Colonic mucosa (tissue), 4 donors: ENCODE measurements around the gene EXD2. TPM values are rescaled to one million over a fixed set of nuclear protein-coding genes. Genes with fewer than 3 reads are reported as not detected.

Experiments used
- DNase-seq: peaks from one replicate; pipeline ENCODE4 v3.0.0-alpha.2; 2020
- H3K27ac ChIP-seq: fragments of 200-600 bp; one replicate; pipeline ENCODE4 v1.8.0; 2021
- H3K27me3 ChIP-seq: fragments of 200-600 bp; one replicate; pipeline ENCODE4 v1.8.0; 2021
- H3K36me3 ChIP-seq: fragments of 200-600 bp; one replicate; pipeline ENCODE4 v1.8.0; 2021
- H3K4me1 ChIP-seq: fragments of 200-600 bp; one replicate; pipeline ENCODE4 v1.8.0; 2021; ENCODE audit warnings: mild to moderate bottlenecking
- H3K4me3 ChIP-seq: fragments of 200-600 bp; one replicate; pipeline ENCODE4 v1.8.0; 2021
- H3K9ac ChIP-seq, 2 donors: one replicate each; pipeline ENCODE4 v1.7.0; 2013; ENCODE audit warnings: control low read depth in 2 of 2, low read depth in 2 of 2, low read length in 2 of 2
- H3K9me3 ChIP-seq: fragments of 200-600 bp; one replicate; pipeline ENCODE4 v1.8.0; 2021
- CTCF ChIP-seq: fragments of 200-600 bp; IDR thresholded peaks from one replicate; pipeline ENCODE4 v1.8.0; 2022; ENCODE audit warnings: antibody characterized with exemption, mild to moderate bottlenecking
- intact Hi-C: fragments of 100-400 bp; cut with DNase I; formaldehyde crosslinking; loops from one replicate; pipeline ENCODE4 v1.14.1; 2022
- total RNA-seq, 2 donors: library from RNA; stranded (reverse); fragmentation: NEBNext Ultra II Directional in 1 of 2; extraction: Animal tissue kit (Norgen Biotek cat#: 25700) in 1 of 2; gene quantifications; one replicate each; pipeline ENCODE4 v1.2.1, GENCODE V29; 2021
- donor health status: healthy.
- donor health status: DM: no; HTN: no; CAD: no.
- donor health status: DM: no; HTN: no; CAD: no.

The EXD2 gene
- total RNA-seq, 2 donors from 2014 or later, result 21.9 to 24.2 TPM

GRCh38 chr14:69241577-69241976, 50.3 kb downstream of the EXD2 start:
- Histone ChIP-seq H3K9me3 (no peaks in the 10 kb centered on the region), H3K4me1 (no peaks in the 10 kb centered on the region), H3K36me3 (peaks cover 8% of the 10 kb centered on the region), H3K4me3 (no peak overlapping the region), H3K9ac (no peak overlapping the region), H3K27ac (no peak overlapping the region), H3K27me3 (no peaks in the 10 kb centered on the region)
- DNase-seq, result peak; percentile 55
- no peak for TF ChIP-seq CTCF
- intact Hi-C loops, result no loop called here

- Histone ChIP-seq H3K9ac (no peak overlapping the region), H3K27ac (no peak overlapping the region), H3K4me1 (no peaks in the 10 kb centered on the region), H3K9me3 (no peaks in the 10 kb centered on the region), H3K27me3 (no peaks in the 10 kb centered on the region), H3K36me3 (peaks cover 8% of the 10 kb centered on the region), H3K4me3 (no peak overlapping the region)
- peak; percentile 60 for TF ChIP-seq CTCF
- intact Hi-C loops, result loop anchor here (2.0 kb wide), 1 partner anchor 218 kb away; no protein-coding TSS in a partner anchor
- DNase-seq, result peak; percentile 64
These were observed 51.3 kb downstream of the EXD2 start for GRCh38 chr14:69242311-69243224.

GRCh38 chr14:69244946-69245345, 53.6 kb downstream of the EXD2 start:
- TF ChIP-seq CTCF, result no peak
- Histone ChIP-seq H3K9ac (no peak overlapping the region), H3K4me3 (no peak overlapping the region), H3K4me1 (no peaks in the 10 kb centered on the region), H3K36me3 (no peaks in the 10 kb centered on the region), H3K9me3 (no peaks in the 10 kb centered on the region), H3K27me3 (no peaks in the 10 kb centered on the region), H3K27ac (no peak overlapping the region)
- no peak for DNase-seq
- intact Hi-C loops, result loop anchor here (5.0 kb wide), 1 partner anchor 118 kb away; no protein-coding TSS in a partner anchor

DNA sequence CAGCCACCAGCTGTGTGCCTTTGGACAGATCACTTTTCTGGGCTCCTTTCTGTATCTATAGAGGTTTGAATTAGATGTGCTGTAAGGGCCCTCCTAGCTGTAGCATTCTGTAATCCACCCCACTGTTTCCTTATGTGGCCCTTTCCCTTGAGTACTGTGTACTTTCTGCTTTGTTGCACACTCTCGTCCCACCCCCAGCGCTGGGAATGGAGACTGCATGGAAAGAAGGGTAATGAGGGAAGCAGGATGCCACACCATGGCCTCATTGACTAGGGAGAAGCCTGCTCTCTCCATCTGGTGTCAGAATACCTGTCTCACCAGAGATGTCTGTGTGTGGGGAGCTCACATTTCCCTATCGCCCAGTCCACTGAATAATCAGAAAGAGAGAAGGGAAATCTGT, 55.0 kb downstream of the EXD2 start:
- Histone ChIP-seq H3K4me1 (no peaks in the 10 kb centered on the region), H3K9ac (no peak overlapping the region), H3K27me3 (no peaks in the 10 kb centered on the region), H3K4me3 (no peak overlapping the region), H3K9me3 (no peaks in the 10 kb centered on the region), H3K36me3 (no peaks in the 10 kb centered on the region), H3K27ac (no peak overlapping the region)
- intact Hi-C loops, result loop anchor here (5.0 kb wide), 1 partner anchor 119 kb away; no protein-coding TSS in a partner anchor
- TF ChIP-seq CTCF, result no peak
- DNase-seq, result no peak

DNA sequence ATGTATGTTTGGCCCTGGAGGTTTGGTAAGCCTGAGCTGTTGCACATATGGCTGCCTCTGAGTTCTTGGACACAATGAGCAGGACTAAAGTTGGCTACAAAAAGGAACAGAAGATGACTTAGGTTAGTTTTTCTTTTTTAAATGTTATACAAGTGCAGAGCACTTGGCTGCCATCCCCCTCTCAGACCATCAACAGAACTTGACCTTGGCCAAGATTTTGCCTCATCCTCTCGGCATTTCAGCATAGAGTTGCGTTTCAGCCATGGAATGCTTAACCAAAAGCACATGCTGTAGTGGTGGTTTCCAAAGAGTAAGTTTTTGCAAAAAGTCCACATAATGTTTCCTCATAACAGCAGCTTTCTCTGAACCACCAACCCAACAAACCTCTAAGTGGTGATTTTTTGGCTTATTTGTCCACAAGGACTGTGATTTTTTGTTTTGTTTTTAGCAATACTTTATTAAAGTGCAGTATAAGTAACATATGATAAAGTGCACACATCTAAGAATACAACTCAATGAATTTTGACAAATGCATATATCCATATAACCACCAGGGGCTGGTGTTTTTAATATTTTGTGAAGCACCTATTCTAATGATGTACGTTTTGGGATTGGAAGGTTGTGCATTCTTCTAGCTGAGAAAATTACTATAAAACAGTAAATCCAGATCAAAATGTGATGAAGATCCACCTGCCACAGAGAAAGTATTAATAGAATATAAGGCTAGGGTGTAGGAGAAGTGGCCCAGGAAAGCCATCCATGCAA, 56.6 kb downstream of the EXD2 start:
- Histone ChIP-seq H3K27me3 (no peaks in the 10 kb centered on the region), H3K4me3 (no peak overlapping the region), H3K9me3 (no peaks in the 10 kb centered on the region), H3K36me3 (no peaks in the 10 kb centered on the region), H3K27ac (no peak overlapping the region), H3K9ac (no peak overlapping the region), H3K4me1 (no peaks in the 10 kb centered on the region)
- intact Hi-C loops, result loop anchor here (5.0 kb wide), 1 partner anchor 121 kb away; no protein-coding TSS in a partner anchor
- DNase-seq, result no peak
- TF ChIP-seq CTCF, result no peak
